Dermis blood vessel endothelial cell (primary cell): ENCODE measurements around the gene INAFM2. TPM values are rescaled to one million over a fixed set of nuclear protein-coding genes. Genes with fewer than 3 reads are reported as not detected.

Experiments
- DNase-seq: peaks from one replicate; pipeline ENCODE4 v3.0.0; 2010
- total RNA-seq: library from RNA; depleted of rRNA; stranded (reverse); fragments of >200 nt; gene quantifications from 2 replicates; pipeline ENCODE4 v1.2.3, GENCODE V29; 2014

Gene INAFM2
- 14.9 and 20.3 TPM in 2 replicates for total RNA-seq

DNA sequence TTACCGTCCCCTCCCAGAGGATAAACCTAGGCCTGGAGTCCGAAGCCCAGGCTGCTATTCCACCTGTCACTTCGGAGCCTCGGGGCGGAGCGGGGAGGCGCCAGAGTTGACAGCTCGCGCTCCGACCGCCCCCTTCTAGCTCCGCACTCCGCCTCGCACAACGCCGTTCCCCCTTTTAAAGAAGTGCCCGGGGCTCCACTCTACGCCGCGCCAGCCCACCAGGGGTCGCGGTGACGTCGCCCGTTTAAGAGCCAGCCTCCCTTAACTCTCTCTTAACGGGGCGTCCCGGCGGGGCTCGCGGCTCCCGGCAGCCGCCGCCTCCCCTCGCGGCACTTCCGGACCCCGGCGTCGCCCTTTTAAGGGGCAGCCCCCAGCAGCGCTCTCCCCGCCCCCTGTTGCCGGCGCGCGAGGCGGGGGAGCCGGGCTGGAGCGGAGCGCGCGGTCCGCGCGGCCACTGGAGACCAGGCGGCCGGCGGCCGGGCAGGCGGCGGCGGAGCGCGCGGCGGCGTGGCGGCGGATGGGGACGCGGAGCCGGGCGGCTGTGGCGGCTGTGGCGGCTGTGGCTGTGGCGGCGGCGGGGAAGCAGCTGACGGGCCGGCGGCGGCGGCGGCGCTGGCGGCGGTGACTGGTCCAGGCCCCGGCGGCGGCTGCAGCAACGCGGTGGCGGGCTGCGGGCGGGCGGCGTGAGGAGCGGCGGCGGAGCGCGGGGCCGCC lies at the start of gene INAFM2:
Gene INAFM2, plus strand, starts transcription at position 454 of the 714 bp plus-strand sequence. CDS start 364 bp downstream, outside the sequence.
- peak; percentile 98 for DNase-seq

DNA sequence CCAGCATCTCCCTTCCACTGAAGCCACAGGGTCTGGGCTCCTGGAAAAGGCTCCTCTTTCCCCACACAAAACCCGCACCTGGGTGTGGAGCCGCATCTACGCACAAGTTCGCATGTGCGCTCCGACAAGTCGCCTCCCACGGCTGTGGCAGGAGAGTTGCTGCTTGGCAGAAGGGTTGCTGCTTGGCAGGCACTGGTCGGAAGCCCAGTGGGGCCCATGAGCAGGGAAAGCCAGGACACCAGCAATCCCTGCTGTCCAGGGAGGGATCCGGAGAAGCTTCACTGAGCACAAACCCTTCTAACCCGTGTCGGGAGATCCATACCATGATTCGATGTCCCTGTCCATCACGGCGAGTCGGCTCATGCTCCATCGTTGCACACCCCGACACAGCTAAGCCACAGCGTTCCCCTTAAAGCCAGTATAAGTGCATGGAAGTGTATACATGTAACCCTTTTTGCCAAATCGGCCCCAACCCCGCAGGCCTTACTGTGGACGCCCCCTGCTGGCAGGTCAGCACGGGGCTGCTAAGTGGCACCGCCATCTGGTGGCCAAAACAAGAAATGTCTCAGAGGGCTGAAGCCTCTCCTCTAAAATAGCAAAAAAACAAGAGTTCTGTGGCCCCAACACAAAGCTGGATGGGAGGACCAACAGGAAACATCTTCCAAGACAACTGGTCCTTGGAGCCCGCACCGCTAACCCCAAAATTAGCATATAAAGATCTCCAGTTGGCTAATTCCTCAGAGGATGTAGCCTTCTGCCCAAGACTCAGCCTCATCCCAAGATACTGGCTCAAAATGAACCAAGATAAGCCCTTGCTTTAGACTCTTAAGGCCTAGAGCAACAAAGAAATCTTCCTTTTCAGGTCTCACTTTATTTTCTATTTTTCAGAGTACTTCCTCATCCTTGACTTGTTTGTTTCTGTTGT lies 48.9 kb upstream of the INAFM2 start:
- DNase-seq: peak; percentile 91

DNA sequence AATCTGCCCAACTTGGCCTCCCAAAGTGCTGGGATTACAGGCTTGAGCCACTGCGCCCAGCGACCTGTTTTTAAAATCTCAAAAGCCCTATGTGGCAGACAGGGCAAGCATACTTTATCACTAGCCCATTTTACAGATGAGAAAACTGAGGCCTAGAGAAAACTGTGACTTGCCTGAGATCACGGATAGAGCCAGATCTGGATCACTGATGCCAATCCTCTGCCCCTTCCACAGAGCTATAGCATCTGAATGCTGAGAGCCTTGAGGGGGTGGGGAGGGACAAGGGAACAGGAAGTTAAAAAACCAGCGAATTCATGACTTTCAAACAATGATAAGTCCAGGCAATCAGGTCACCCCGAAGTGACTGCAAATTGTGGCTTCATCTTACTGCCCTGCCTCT lies 48.0 kb upstream of the INAFM2 start:
- no peak for DNase-seq

DNA sequence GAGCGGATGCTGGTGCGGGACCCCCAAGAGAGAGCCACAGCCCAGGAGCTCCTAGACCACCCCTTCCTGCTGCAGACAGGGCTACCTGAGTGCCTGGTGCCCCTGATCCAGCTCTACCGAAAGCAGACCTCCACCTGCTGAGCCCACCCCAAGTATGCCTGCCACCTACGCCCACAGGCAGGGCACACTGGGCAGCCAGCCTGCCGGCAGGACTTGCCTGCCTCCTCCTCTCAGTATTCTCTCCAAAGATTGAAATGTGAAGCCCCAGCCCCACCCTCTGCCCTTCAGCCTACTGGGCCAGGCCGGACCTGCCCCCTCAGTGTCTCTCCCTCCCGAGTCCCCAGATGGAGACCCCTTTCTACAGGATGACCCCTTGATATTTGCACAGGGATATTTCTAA lies 47.5 kb upstream of the INAFM2 start:
- DNase-seq: no peak

DNA sequence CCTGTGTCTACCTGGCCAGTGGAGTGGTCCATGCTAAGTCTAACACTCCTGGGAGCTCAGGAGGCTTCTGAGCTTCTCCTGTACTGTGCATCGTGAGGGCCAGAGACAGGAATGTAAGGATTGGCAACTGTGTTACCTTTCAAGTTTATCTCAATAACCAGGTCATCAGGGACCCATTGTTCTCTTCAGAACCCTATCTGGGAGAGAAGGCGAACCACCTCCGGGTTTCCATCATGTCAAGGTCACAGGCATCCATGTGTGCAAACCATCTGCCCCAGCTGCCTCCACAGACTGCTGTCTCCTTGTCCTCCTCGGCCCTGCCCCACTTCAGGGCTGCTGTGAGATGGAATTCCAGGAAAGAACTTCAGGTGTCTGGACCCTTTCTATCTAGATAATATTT lies 46.6 kb upstream of the INAFM2 start:
- DNase-seq: no peak

DNA sequence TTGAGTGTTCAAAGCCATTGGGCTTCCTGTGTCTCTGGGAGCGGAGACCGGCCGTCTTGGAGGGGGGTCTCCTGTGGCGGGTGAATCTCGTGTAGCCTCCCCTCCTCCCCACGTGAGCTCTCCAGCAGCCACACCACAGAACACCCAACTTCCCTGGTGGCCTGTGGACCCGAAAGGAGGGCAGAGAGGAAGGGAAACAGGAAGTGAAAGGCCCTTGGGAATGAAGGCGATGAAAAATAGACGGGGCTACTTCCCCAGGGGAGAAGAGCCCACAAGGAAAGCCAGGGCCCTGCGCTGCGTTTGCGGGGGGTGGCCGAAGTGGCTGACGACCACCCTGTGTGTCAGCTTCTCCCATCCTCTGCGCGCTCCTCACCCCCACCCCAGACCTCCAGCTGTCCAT lies 46.0 kb upstream of the INAFM2 start:
- no peak for DNase-seq

DNA sequence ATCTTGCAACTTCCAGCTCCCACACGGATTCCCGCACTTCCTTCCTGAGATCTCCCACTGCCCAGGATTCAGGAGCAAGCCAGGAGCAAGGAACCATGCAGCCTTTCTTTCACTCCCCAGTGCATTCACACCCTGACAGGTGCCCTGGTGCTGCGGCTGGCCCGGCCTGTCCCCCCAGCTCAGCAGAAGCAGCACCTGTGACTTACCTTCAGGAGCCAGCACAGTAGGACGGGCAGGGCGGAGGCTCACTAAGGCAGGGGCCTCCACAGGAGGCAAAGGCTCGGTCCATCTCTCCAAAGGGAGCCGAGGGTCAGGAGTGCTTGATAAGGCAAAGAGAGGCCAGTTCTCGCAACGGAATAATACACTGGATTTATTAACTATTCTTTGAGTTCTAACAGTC lies 45.5 kb upstream of the INAFM2 start:
- no peak for DNase-seq

DNA sequence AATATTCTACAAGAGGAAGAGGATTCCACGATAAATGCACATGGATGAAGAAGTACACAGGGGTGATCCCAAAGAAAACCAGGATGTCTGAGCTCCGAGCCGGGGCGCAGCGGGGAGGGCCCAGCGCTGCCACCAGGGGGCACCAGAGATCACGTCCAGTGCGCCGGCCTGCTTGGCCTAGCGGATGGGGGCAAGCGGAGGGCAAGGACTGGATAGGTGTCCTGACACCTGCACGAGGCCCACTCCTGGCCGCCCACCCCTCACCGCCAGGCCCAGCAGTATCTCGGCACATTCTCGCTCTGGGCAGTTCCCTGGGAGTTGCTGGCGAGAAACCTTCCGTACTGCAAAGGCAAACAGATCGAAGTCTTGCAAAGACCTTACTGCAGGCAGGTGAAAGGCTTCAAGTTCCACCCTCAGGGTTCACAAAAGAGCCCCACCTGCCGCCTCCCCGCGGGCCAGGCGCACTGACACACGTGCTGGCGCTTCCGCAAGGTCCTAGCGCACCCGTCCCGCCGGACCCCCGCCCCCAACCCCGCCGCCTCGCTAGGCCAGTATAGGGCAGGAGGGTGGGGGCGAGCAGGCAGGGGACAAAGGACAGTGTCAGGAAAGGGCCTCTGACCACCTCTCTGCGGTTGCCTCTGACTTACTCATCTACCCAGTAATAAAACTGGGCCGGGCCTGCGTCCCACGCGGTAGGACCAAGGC lies 43.9 kb upstream of the INAFM2 start:
- peak; percentile 77 for DNase-seq

DNA sequence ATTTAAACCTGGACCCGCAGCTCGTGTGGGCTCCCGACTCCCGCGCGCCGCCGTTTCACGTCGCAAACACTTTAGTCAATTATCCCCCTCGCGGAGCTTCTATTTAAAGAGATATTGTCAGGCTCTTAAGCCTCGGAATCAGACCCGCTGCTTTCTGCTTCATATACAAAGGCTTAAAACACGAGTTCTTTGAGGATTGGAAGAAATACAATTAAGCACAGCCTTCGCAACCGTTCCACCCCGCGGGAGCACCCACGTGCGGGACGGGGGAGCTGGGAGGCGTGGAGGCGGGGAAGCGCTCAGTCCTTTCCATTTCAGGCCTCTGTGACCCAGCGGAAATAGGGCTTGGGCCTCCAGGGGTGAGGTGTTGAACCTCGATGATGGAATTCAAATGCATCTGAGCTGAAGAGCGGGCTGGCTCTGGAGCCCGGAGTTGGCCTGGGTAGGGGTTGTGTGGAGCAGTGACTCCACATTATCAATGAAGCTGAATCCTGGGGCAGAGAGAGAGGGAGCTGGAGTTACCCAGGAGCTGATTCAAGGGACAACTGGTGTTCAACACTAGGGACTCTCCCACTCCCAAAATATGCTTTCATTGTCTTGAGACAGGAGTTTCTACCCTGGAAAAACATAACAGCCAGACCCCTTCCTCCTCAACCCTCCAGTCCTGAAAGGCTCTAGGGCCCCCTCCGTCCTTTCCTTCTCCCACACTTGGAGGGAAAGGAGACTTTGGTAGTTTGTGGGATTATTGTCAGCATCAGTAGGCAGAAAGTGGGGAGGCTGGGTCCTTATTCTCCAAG lies 43.0 kb upstream of the INAFM2 start:
- no peak for DNase-seq

DNA sequence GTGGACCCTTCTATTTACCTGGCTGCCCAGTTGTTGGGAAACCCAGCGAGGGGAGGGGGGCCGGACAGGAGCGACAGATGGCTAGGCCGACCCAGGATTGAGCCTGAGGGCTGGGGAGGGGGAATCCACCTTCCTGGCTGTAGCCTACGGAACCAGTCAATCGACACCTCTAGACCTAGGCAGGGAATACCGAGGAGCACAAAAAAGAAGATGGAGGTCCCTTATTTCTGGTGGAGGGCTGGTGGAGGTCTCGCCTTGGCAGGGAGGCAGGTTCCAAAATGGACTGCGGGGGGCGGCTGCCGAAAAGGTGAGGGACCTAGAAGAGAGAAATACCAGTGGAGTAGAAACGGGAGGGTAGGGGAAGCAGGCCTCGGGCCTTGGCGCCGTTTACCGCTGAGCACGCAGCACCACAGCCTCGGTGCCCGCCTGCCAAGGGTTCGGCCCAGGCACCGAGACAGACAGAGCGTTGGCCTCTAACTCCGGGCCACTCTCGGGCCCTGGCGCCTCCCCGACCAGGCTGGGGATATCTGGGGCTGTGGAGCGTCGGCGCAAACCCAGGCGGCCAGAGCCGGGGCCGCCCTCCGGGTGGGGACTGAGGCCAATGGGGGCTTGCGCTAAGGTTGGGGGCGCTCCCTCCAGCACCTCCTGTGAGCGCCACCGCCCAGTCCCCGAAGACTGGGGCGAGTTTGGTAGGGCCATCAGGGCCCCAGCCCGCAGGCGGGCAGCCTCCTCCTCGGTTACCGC lies 42.3 kb upstream of the INAFM2 start:
- DNase-seq: no peak

DNA sequence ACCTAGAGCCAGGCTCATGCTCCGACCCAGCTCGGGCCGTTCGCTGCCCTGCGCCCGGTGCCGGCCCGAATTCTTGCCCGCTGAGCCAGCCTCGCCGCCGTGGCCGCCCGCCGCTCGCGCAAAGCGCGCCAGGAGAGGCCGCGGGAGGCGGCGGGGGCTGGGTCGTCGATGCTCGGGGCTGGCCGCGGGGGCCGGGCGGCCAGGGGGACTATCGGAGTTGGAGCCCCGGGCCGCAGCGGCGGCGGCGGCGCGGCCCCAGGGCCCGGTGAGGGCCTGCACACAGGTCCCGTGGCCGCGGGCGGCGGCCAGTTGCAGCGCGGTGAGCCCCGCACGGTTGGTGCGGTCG lies 41.7 kb upstream of the INAFM2 start:
- DNase-seq: no peak

DNA sequence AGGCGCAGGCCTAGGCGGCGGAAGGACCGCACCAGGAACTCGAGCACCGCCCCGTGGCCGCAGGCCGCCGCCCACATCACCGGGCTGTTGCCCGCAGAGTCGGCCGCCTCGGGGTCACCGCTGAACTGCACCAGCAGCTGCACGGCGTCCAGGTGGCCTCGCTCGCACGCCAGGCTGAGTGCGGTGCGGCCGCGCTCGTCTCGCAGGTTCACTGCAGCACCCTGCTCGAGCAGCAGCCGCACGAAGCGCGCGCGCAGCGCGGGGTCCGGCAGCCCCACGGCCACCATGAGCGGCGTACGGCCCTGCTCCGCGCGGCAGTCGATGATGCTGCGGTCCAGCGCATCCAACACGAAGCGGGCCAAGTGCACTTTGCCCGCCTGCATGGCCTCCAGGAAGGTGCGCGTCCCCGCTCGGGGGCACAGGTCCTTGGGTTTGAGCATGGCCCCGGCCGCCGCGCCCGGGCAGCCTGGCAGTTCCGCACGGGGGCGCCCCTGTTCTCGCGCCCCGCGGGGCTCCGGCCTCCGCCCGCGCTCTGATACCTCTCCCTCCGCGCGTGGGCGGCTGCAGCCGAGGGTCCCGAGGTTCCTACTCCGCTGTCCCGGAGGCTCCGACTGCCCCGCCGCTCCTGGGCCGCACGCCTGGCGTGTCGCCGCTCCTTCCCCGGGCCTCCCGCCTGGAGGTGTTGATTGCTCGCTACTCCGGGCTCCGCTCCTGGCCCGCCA lies 41.2 kb upstream of the INAFM2 start:
- peak; percentile 48 for DNase-seq

DNA sequence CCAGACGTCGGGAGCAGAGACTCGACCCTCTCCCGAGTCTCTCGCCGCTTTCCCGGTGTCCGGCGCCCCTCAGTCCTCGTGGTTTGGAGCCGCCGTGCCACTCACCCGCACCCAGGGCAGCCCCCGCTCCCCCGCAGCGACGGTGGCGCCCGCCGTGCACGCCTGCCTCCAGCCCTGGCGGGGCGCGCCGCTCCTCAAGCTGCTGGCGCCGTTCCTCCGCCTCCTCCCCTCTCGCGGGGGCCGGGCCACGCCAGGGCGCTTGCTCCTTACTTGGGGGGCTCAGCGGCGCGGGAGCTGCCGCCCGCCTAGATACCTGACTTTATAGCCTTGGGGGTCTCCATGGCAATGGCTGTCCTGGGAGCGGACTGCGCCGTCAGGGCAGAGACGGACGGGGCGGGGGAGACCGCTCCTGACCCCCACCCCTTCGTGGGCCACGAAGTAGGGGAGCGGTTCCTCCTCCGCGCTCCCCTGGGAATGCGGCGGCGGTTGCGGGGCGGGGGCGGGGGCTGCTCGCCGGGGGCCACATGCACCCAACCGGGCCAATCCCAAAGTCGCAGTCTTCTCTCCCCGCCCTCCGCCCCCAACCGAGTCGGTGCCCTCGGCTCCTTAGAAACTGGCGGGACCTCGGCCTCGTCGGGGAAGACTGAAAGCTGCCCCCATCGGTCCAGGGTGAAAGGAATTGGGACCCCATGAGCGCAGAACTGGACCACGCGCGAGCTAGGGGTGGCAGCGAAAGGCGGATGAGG lies 40.5 kb upstream of the INAFM2 start, which contains the start of gene ANKRD63:
Gene ANKRD63, minus strand, starts transcription at position 196 of the 746 bp plus-strand sequence. CDS start 478 bp downstream, outside the sequence.
- peak; percentile 28 for DNase-seq

DNA sequence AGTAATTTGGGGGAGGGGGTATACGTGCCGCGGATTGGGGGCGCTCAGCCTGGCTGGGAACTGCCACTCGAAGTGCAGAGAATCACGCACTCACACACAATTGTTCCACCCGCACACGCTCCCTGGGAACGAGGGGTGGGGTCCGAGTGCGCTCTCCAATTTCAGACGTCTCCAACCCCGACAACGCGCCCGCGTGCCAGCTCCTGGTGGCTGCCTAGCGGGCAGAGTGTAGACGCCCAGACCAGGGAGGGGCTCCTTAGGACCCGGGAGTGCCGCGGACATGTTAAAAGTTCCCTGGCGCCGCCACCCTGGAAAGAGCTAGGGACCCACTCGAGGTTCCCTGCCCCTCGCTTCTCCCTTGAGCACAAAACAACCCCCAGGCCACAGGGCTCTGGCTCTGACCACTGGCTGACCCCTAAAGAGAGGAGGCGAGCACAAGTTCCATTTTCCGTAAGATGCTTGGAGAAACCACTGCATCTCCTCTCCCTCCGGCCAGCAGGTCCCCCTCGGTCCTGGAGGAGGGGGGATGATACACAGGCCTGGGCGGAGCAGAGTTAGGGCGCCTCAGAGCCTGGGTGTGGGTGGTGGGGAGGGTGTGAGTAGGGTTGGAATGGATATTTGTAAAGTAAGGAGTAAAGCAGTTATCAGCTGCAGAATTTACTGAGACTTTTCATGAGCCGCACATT lies 39.7 kb upstream of the INAFM2 start:
- DNase-seq: no peak

DNA sequence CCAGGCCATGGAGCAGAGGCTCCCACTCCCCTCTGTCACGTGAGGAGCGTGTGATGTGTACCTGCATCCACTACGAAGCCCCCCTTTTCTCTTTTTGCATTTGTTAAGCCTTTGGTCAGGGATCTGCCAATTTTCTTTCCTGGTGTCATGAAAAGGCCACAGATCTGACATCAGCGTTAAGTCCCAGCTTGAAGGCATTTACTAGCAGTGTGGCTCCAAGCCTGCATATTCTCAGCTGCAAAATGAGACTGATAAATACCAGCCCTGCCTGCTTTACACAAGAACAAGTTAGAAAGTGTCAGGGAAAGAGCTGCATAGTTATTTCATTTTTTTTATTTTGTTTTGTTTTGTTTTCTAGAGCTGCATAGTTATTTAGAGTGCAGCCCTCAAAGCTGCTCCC lies 38.3 kb upstream of the INAFM2 start:
- no peak for DNase-seq

DNA sequence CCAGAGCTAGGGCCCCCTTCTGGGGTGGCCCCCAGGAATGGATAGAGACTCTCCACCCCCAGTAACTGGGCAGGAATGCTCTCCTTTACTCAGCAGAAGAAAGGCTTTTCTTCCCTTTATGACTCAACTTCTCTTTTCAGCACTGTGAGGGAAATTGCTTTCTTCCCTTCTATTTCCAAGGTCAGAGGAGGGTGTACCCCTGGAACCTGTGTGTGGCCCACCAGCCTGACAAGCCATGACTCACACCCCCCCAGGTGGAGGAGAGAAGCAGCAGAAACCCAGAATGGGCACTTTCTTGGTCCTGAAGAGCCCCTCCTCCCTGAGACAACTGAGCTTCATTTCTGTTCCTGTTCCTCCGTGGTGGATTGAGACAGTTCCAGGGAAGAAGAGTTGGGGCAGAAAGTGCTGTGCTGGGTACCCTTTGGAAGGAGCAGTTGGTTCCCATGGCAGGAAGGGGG lies 37.9 kb upstream of the INAFM2 start:
- DNase-seq: no peak

DNA sequence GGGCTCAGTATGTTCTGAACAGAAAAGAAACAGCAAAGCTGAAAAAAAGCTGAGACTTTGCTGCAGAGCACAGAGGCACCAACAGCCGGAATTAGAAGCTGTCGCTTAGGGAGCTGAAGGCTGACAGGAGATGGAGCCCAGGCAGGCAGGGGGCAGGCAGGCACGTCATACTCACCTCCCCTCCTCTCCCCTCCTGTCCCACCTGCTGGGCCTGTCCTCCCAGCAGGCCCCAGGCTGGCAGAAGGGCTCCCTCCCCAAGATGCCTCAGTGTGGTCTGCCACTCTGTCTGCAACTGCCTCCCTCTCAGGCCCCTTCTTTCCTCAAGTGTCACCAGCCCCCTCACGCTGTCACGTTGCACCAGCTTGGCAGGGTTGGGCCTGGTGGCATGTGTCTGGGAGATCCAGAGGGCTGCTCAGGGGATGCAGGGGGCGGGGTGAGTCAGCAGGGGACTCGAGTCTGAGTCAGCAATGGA lies 37.4 kb upstream of the INAFM2 start:
- no peak for DNase-seq

DNA sequence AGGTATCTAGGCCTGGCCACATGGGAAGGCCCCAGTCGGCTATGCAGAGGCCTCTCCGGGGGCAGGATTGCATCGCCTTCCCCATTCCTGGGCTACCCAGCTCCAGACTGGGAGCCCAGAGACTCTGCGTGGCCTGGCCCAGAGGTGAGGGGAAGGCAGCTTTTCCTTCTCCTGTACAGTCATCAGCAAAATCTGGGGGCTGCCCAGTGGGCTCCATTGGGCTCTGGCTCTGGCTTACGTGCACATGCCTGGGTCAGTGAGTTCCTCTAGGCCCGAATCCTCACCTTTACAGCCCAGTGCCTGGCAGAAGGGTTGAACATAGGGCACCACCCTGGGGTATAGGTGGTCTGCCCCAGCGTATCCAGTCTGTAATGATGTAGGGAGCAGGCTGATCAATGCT lies 36.7 kb upstream of the INAFM2 start:
- no peak for DNase-seq

DNA sequence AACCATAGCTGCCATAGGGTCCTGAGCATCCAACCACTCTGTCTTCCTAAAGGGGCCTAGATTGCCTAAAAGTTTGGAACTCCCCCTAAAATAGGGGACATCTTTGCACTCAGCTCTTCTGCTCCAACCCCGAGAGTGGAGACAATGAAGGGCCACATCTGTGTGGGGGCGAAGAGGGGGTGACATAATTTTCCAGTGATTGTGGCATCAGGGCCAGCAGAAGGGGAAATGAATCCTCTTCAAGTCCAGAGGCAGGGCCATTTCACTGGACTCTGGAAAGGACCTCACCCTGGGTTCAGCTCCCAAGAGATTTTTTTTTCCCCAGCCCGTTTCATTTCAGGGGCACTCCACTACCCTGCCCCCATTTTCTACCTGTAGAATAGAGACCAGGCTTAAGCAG lies 36.0 kb upstream of the INAFM2 start:
- DNase-seq: no peak
